ENCODE measurements around the gene LRRC46.

DNA sequence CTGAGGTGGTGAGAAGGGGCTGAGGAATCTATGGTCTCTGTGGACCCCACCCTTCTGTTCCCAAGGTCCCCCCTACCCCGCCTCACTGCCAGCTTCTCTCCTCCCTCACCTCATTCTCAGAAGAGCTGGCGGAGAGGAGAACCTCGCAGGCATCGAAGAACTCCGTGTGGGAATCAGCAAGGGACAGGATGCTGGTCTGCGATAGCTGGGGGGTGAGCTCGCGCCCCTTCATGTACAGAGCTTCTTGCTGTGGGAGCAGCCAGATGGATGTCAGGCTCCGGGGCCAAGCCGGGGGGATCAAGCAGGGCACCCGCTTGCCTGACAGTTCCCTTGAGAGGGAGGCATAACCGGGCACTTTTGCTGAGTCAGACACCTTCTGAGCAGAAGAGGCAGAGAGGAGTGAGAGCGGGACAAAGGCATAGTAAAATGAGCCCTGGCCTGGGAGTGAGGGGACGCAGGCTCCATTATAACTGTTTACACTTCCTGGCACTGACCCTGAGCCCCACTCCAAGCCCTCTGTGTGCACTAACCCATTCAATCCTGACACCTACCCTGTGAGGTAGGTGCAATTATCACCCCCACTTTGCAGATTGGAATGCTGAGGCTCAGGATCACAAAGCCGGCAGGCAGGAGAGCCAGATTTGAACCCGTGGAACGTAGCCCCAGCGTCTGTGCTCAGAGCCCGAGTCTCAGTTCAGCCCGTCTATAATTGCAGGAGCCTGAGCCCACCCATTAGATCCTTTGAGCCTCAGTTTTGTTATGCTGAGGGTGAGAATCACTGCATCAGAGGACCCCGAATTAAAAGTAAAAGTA, 16.2 kb upstream of the LRRC46 start:
- TF ChIP-seq, protein P1, sequence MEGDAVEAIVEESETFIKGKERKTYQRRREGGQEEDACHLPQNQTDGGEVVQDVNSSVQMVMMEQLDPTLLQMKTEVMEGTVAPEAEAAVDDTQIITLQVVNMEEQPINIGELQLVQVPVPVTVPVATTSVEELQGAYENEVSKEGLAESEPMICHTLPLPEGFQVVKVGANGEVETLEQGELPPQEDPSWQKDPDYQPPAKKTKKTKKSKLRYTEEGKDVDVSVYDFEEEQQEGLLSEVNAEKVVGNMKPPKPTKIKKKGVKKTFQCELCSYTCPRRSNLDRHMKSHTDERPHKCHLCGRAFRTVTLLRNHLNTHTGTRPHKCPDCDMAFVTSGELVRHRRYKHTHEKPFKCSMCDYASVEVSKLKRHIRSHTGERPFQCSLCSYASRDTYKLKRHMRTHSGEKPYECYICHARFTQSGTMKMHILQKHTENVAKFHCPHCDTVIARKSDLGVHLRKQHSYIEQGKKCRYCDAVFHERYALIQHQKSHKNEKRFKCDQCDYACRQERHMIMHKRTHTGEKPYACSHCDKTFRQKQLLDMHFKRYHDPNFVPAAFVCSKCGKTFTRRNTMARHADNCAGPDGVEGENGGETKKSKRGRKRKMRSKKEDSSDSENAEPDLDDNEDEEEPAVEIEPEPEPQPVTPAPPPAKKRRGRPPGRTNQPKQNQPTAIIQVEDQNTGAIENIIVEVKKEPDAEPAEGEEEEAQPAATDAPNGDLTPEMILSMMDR (IDR thresholded peaks at IDR 0.05): no peak
- no peak for TF ChIP-seq POLR2A (IDR thresholded peaks at IDR 0.05)

All from thyroid gland (tissue), 4 donors.